Stimulated activated CD8-positive, alpha-beta memory T cell treated with anti-CD3 and anti-CD28 coated beads, Interleukin-15, amount 100 ng/mL, for 1 hour (primary cell): Measurements from ENCODE around the gene BMP7.

Experiments used
- DNase-seq: peaks from one replicate; pipeline ENCODE4 v3.0.0-alpha.2; 2020; ENCODE audit warnings: low read depth

Gene BMP7

GRCh38 chr20:57225830-57226229 is 40.6 kb downstream of the BMP7 start:
- no peak for DNase-seq

- DNase-seq, result no peak
These were observed 41.2 kb downstream of the BMP7 start for GRCh38 chr20:57225197-57225733.

- no peak for DNase-seq
These were observed 41.8 kb downstream of the BMP7 start for GRCh38 chr20:57224641-57225138.

- DNase-seq, result no peak
These were observed 42.6 kb downstream of the BMP7 start for GRCh38 chr20:57223648-57224489.

GRCh38 chr20:57222631-57222950 is 43.9 kb downstream of the BMP7 start:
- DNase-seq, result no peak

- no peak for DNase-seq
These were observed 44.4 kb downstream of the BMP7 start for GRCh38 chr20:57221916-57222630.

- DNase-seq, result no peak
These were observed 45.9 kb downstream of the BMP7 start for GRCh38 chr20:57220337-57221145.

- no peak for DNase-seq
These were observed 47.3 kb downstream of the BMP7 start for GRCh38 chr20:57219071-57219677.

GRCh38 chr20:57218489-57218888 is 48.0 kb downstream of the BMP7 start:
- no peak for DNase-seq

GRCh38 chr20:57217802-57218201 is 48.6 kb downstream of the BMP7 start:
- no peak for DNase-seq

GRCh38 chr20:57216669-57217068 is 49.8 kb downstream of the BMP7 start:
- no peak for DNase-seq

GRCh38 chr20:57215826-57216471 is 50.5 kb downstream of the BMP7 start:
- no peak for DNase-seq

- no peak for DNase-seq
These were observed 51.0 kb downstream of the BMP7 start for GRCh38 chr20:57215426-57215825.

GRCh38 chr20:57214948-57215347 is 51.5 kb downstream of the BMP7 start:
- DNase-seq, result no peak

- DNase-seq, result no peak
These were observed 52.0 kb downstream of the BMP7 start for GRCh38 chr20:57214427-57214826.

- no peak for DNase-seq
These were observed 52.5 kb downstream of the BMP7 start for GRCh38 chr20:57213924-57214323.

- no peak for DNase-seq
These were observed 53.1 kb downstream of the BMP7 start for GRCh38 chr20:57213291-57213690.

- DNase-seq, result no peak
These were observed 53.7 kb downstream of the BMP7 start for GRCh38 chr20:57212534-57213276.

GRCh38 chr20:57211908-57212533 is 54.4 kb downstream of the BMP7 start:
- no peak for DNase-seq

- DNase-seq, result no peak
These were observed 55.0 kb downstream of the BMP7 start for GRCh38 chr20:57211406-57211805.
